MM.1S (cell line): Measurements from ENCODE around the gene EPHB6.

Source experiments
- DNase-seq: peaks from one replicate; pipeline ENCODE4 v3.0.0-alpha.2; 2015
- H2AFZ ChIP-seq: fragments of 300-600 bp; sonication (generic); 2 replicates; pipeline ENCODE4 v1.6.0; 2016; ENCODE audit warnings: antibody characterized with exemption, low read length
- H3F3A ChIP-seq: fragments of 300-600 bp; sonication (generic); 2 replicates; pipeline ENCODE4 v1.6.1; 2016; ENCODE audit warnings: mild to moderate bottlenecking, antibody characterized with exemption, low read length, moderate library complexity, mixed read lengths; ENCODE audit not compliant: insufficient read depth
- H3K27ac ChIP-seq: fragments of 300-600 bp; sonication (generic); 2 replicates; pipeline ENCODE4 v1.5.1; 2016; ENCODE audit warnings: mild to moderate bottlenecking, low read length
- H3K27me3 ChIP-seq: fragments of 300-600 bp; sonication (generic); replicated peaks from 2 replicates; pipeline ENCODE4 v1.6.0; 2016; ENCODE audit warnings: low read length; ENCODE audit not compliant: insufficient read depth
- H3K36me3 ChIP-seq: fragments of 300-600 bp; sonication (generic); replicated peaks from 2 replicates; pipeline ENCODE4 v1.6.1; 2016; ENCODE audit warnings: mild to moderate bottlenecking, low read length, mixed read lengths; ENCODE audit not compliant: insufficient read depth
- H3K4me1 ChIP-seq: fragments of 300-600 bp; sonication (generic); 2 replicates; pipeline ENCODE4 v1.6.1; 2016; ENCODE audit warnings: low read length, mixed read lengths
- H3K4me2 ChIP-seq: fragments of 300-600 bp; sonication (generic); 2 replicates; pipeline ENCODE4 v1.6.0; 2016; ENCODE audit warnings: low read depth, low read length
- H3K4me3 ChIP-seq: fragments of 300-600 bp; sonication (generic); 2 replicates; pipeline ENCODE4 v1.5.1; 2016; ENCODE audit warnings: low read length, mixed read lengths
- H3K79me2 ChIP-seq: fragments of 300-600 bp; sonication (generic); 2 replicates; pipeline ENCODE4 v1.6.1; 2016; ENCODE audit warnings: mixed run types, low read length, mixed read lengths
- H3K9ac ChIP-seq: fragments of 300-600 bp; sonication (generic); 2 replicates; pipeline ENCODE4 v1.6.1; 2016; ENCODE audit warnings: low read length, mixed read lengths
- H3K9me2 ChIP-seq: fragments of 300-600 bp; sonication (generic); replicated peaks from 2 replicates; pipeline ENCODE4 v1.6.1; 2016; ENCODE audit warnings: mild to moderate bottlenecking, low read length, mixed read lengths; ENCODE audit not compliant: insufficient read depth
- H3K9me3 ChIP-seq: fragments of 300-600 bp; sonication (generic); replicated peaks from 2 replicates; pipeline ENCODE4 v1.6.1; 2016; ENCODE audit warnings: mild to moderate bottlenecking, low read length, mixed read lengths; ENCODE audit not compliant: insufficient read depth
- H4K20me1 ChIP-seq: fragments of 300-600 bp; sonication (generic); 2 replicates; pipeline ENCODE4 v1.6.1; 2016; ENCODE audit warnings: mild to moderate bottlenecking, low read length, moderate library complexity, mixed read lengths; ENCODE audit not compliant: insufficient read depth
- CTCF ChIP-seq: fragments of 300-600 bp; sonication (generic); IDR thresholded peaks from 2 replicates; pipeline ENCODE4 v1.5.1; 2016; ENCODE audit warnings: antibody characterized with exemption, low read length, mixed read lengths
- EZH2 ChIP-seq: fragments of 300-600 bp; sonication (generic); optimal IDR thresholded peaks from 2 replicates; pipeline ENCODE3; 2017; ENCODE audit warnings: low read depth, mild to moderate bottlenecking, antibody characterized with exemption, low read length, mixed read lengths
- EZH2phosphoT487 ChIP-seq: fragments of 300-600 bp; sonication (generic); IDR thresholded peaks from 2 replicates; pipeline ENCODE4 v1.6.1; 2018; ENCODE audit warnings: antibody characterized with exemption, low read length

The EPHB6 gene

DNA sequence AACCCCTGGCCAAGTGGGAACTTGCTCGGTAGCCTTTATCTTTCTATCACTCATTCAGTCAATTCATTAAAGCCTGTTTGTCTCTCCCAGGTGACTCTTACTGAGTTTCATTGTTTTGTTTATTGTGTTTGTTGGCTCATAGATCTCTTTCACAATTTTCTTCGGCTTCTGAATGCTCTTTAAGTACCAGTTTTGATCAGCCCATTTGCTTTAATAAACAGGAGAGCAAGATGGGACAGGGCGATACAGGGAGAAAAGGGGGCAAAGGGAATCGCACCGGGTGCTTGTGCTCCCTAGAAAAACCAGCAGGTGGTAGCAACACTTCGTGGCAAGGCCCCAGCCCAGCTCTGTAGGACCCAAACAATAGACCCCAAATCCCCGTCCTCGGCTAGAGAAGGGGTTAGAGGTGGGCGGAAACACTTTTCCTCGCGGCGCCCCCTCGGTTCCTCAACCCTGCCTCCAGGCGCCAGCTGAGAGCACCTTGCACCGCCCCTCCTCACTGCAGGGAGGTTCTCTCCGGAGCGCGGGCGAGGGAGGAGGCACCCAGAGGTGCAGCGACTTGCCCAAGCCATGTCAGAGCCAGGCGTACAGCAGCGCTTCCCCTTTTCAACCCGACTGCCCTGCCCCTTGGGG lies 1.0 kb upstream of the EPHB6 start:
- H3K4me1 ChIP-seq = no peaks in the 10 kb centered on the region
- peak; percentile 74 for DNase-seq
- H3K27me3 ChIP-seq = peaks cover 11% of the 10 kb centered on the region
- H3K9me3 ChIP-seq = no peaks in the 10 kb centered on the region
- no peaks in the 10 kb centered on the region for H3K9me2 ChIP-seq
- H4K20me1 ChIP-seq = no peaks in the 10 kb centered on the region
- H3K36me3 ChIP-seq = no peaks in the 10 kb centered on the region
- TF ChIP-seq CTCF (peak; percentile 96), EZH2 (no peak)
- no peaks in the 10 kb centered on the region for H3K79me2 ChIP-seq
- peak overlapping the region; percentile 1; the same call in 1 of the 2 replicates for H3K9ac ChIP-seq
- no peak overlapping the region for H3K27ac ChIP-seq
- H3K4me2 ChIP-seq = peak overlapping the region; percentile 85
- peak overlapping the region; percentile 70 for H3K4me3 ChIP-seq
- no peaks in the 10 kb centered on the region for H3F3A ChIP-seq
- peak overlapping the region; percentile 84 for H2AFZ ChIP-seq

DNA sequence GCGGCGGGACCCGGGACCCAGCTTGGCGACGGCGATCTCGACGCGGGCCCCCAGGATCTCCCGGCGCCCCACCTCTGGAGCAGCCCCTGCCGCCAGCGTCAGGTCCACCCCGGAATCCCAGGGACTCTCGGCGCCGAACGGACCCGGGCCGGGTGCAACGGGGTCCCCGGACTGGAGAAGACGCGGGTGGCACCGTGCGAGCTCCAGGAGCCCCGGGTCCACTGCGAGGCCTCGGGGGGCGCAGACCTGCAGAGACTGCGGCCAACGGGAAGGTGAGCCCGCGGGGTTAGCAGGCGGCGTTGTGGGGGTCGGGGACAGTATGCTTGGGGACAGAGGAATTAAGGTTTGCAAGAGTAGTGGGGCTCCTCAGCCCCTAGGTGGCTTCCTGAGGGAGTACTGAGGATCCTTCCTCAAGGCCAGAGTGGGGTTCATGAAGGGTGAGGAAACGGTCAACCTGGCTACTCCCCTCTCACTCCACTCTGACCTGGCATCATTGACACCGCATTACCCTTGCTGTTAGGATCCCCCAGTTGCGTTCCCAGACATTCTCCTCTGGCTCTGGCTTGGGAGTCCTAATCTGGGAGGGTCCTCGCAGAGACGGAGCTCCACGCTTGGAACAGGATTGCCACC lies 353 bp downstream of the EPHB6 start:
- no peak for DNase-seq
- H3K9me2 ChIP-seq = no peaks in the 10 kb centered on the region
- no peaks in the 10 kb centered on the region for H4K20me1 ChIP-seq
- H3K27me3 ChIP-seq = peaks cover 11% of the 10 kb centered on the region
- no peaks in the 10 kb centered on the region for H3F3A ChIP-seq
- no peak for TF ChIP-seq EZH2
- TF ChIP-seq EZH2phosphoT487 = no peak
- TF ChIP-seq CTCF = peak; percentile 17; the same call in 1 of the 2 replicates
- H2AFZ ChIP-seq = peak overlapping the region; percentile 44
- H3K9me3 ChIP-seq = no peaks in the 10 kb centered on the region
- no peaks in the 10 kb centered on the region for H3K79me2 ChIP-seq
- H3K27ac ChIP-seq = no peak overlapping the region
- H3K4me1 ChIP-seq = no peaks in the 10 kb centered on the region
- H3K4me2 ChIP-seq = peak overlapping the region; percentile 74
- H3K4me3 ChIP-seq = peak overlapping the region; percentile 70
- no peak overlapping the region for H3K9ac ChIP-seq
- no peaks in the 10 kb centered on the region for H3K36me3 ChIP-seq

DNA sequence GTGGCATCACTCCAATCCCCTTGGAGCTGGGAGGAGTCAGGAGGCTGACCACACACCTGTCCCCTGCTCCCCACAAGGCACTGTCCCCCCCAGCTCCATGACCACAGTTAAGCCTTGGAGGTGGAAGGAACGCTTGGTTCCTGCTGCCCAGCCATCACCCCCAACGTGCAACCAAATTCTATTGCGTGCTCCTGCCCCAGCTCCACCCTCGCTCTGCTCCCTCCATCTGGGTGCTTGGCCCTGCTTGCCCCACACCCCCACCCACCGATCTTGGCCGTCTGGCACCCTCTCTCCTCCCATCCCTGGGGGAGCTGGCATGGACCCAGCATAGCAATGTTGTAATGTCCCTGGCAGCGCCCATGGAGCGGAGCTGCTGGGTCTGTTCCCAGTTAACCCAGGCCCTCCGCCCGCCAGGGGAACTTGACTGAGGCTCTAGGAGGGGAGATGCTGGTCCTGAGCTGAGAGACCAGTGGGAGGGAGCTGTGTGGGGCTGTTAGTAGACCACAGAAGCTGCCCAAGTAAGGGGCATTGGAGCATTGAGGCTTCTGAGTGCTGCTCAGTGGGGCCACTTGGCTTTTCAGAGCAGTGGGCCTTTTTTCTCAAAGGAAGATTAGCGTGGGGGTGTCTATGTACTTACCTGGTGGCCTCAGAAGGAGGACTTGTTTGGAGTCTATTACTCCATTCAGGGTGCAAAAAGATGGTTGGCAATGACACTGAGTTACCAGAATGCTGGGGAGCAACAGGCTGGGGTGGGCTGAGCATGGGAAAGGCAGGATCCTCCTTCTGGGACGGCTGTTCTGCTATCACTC lies 1.1 kb downstream of the EPHB6 start:
- Histone ChIP-seq H3K36me3 (no peaks in the 10 kb centered on the region), H3K4me1 (no peaks in the 10 kb centered on the region), H3K9me2 (no peaks in the 10 kb centered on the region), H3F3A (no peaks in the 10 kb centered on the region), H3K79me2 (no peaks in the 10 kb centered on the region), H3K27me3 (peaks cover 11% of the 10 kb centered on the region), H3K27ac (no peak overlapping the region), H2AFZ (no peak overlapping the region), H3K4me2 (no peak overlapping the region), H4K20me1 (no peaks in the 10 kb centered on the region), H3K4me3 (no peak overlapping the region), H3K9ac (no peak overlapping the region), H3K9me3 (no peaks in the 10 kb centered on the region)
- no peak for DNase-seq
- TF ChIP-seq EZH2phosphoT487 = no peak
